ENCODE data around the gene TMEM63A. TPM values are rescaled to one million over a fixed set of nuclear protein-coding genes. Genes with fewer than 3 reads are reported as not detected.

The TMEM63A gene
- total and polyA plus RNA-seq, 2 of the 13 experiments (the other 11 are each of a cell fraction or from before 2014, with no cell fraction given), result 23.9 to 53.3 TPM

DNA sequence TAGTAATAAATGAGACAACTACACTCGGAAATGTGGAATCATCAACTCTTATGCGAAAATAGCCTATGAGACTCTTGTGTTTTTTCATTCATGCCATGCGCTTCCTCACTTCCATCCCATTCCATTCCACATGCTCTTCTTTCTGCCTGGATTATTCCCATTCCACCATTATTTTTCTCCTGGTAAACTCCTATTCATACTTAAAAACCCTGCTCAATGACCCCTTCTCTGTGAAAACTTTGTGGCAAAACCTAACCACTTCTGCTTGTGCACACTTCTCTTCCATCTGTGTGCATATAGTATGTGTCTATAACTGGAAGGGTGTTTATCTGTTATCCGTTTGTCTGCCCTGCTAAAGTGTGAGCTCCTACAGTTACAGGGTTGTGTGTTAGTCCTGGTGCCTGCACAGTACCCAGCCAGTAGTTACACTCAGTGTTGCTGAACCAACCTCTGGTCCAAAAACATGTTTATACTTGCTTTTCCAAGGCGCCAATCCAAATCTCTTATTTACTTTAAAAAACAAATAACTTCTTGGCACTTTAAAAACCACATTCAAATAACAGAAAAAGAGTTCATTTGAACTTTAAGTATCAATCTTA lies 61.6 kb downstream of the TMEM63A start (continued):
- TF ChIP-seq, protein P1, sequence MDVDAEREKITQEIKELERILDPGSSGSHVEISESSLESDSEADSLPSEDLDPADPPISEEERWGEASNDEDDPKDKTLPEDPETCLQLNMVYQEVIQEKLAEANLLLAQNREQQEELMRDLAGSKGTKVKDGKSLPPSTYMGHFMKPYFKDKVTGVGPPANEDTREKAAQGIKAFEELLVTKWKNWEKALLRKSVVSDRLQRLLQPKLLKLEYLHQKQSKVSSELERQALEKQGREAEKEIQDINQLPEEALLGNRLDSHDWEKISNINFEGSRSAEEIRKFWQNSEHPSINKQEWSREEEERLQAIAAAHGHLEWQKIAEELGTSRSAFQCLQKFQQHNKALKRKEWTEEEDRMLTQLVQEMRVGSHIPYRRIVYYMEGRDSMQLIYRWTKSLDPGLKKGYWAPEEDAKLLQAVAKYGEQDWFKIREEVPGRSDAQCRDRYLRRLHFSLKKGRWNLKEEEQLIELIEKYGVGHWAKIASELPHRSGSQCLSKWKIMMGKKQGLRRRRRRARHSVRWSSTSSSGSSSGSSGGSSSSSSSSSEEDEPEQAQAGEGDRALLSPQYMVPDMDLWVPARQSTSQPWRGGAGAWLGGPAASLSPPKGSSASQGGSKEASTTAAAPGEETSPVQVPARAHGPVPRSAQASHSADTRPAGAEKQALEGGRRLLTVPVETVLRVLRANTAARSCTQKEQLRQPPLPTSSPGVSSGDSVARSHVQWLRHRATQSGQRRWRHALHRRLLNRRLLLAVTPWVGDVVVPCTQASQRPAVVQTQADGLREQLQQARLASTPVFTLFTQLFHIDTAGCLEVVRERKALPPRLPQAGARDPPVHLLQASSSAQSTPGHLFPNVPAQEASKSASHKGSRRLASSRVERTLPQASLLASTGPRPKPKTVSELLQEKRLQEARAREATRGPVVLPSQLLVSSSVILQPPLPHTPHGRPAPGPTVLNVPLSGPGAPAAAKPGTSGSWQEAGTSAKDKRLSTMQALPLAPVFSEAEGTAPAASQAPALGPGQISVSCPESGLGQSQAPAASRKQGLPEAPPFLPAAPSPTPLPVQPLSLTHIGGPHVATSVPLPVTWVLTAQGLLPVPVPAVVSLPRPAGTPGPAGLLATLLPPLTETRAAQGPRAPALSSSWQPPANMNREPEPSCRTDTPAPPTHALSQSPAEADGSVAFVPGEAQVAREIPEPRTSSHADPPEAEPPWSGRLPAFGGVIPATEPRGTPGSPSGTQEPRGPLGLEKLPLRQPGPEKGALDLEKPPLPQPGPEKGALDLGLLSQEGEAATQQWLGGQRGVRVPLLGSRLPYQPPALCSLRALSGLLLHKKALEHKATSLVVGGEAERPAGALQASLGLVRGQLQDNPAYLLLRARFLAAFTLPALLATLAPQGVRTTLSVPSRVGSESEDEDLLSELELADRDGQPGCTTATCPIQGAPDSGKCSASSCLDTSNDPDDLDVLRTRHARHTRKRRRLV (CRISPR knock-in tag; IDR thresholded peaks at IDR 0.05), result no peak
- no peak for TF ChIP-seq DPF2 (CRISPR knock-in tag; IDR thresholded peaks at IDR 0.05; ENCODE audit: borderline replicate concordance, low read depth)
- no peak for TF ChIP-seq ZNF331 (CRISPR knock-in tag; IDR thresholded peaks at IDR 0.05)
- TF ChIP-seq MBNL3 (CRISPR knock-in tag; conservative IDR thresholded peaks at IDR 0.05), result no peak
- TF ChIP-seq FOXJ3 (CRISPR knock-in tag; IDR thresholded peaks at IDR 0.05; ENCODE audit: borderline replicate concordance), result no peak
- TF ChIP-seq PHB2 (IDR thresholded peaks at IDR 0.05; ENCODE audit: partially characterized antibody), result no peak
- TF ChIP-seq, protein P2, sequence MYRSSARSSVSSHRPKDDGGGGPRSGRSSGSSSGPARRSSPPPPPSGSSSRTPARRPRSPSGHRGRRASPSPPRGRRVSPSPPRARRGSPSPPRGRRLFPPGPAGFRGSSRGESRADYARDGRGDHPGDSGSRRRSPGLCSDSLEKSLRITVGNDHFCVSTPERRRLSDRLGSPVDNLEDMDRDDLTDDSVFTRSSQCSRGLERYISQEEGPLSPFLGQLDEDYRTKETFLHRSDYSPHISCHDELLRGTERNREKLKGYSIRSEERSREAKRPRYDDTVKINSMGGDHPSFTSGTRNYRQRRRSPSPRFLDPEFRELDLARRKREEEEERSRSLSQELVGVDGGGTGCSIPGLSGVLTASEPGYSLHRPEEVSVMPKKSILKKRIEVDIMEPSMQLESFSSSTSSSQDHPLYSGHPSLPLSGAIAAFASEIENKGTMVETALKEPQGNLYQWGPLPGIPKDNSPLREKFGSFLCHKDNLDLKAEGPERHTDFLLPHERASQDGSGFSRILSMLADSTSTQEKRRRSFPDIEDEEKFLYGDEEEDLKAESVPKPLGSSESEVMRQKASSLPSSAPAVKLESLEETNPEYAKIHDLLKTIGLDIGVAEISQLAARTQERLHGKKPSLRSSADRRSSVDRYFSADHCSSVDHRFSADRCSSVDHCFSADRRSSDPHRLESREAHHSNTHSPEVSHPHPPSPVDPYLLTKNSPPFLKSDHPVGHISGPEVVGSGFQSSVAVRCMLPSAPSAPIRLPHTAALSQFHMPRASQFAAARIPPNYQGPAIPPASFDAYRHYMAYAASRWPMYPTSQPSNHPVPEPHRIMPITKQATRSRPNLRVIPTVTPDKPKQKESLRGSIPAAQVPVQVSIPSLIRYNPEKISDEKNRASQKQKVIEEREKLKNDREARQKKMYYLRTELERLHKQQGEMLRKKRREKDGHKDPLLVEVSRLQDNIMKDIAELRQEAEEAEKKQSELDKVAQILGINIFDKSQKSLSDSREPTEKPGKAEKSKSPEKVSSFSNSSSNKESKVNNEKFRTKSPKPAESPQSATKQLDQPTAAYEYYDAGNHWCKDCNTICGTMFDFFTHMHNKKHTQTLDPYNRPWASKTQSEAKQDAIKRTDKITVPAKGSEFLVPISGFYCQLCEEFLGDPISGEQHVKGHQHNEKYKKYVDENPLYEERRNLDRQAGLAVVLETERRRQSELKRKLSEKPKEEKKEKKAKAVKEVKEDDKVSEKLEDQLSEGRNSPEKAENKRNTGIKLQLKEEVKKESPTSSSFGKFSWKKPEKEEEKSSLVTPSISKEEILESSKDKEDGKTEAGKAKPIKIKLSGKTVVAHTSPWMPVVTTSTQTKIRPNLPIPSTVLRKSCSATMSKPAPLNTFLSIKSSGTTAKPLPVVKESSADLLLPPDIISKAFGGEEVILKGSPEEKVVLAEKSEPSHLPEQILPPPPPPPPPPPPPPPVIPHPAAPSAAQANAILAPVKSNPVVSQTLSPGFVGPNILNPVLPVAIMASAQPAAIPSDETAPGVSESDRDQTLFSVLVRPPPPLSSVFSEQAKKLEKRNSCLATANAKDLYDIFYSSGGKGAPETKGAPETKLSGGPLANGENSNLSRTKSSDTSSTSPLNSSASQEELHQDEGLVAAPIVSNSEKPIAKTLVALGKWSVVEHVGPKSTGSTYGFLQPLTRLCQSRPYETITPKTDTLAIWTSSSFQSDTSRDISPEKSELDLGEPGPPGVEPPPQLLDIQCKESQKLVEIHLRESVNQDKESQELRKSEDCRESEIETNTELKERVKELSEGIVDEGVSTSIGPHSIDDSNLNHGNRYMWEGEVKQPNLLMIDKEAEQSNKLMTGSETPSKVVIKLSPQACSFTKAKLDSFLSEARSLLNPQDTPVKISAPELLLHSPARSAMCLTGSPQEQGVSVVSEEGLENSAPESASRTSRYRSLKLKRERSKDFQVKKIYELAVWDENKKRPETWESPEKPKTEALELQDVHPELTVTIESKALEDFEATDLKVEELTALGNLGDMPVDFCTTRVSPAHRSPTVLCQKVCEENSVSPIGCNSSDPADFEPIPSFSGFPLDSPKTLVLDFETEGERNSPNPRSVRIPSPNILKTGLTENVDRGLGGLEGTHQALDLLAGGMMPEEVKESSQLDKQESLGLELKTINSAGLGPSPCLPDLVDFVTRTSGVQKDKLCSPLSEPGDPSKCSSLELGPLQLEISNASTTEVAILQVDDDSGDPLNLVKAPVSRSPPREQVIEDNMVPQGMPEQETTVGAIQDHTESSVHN (CRISPR knock-in tag; IDR thresholded peaks at IDR 0.05), result no peak
- TF ChIP-seq, protein P3, sequence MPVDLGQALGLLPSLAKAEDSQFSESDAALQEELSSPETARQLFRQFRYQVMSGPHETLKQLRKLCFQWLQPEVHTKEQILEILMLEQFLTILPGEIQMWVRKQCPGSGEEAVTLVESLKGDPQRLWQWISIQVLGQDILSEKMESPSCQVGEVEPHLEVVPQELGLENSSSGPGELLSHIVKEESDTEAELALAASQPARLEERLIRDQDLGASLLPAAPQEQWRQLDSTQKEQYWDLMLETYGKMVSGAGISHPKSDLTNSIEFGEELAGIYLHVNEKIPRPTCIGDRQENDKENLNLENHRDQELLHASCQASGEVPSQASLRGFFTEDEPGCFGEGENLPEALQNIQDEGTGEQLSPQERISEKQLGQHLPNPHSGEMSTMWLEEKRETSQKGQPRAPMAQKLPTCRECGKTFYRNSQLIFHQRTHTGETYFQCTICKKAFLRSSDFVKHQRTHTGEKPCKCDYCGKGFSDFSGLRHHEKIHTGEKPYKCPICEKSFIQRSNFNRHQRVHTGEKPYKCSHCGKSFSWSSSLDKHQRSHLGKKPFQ (CRISPR knock-in tag; IDR thresholded peaks at IDR 0.05; ENCODE audit: insufficient replicate concordance), result peak; percentile 74
- no peak for TF ChIP-seq FOXM1 (CRISPR knock-in tag; IDR thresholded peaks at IDR 0.05)
- TF ChIP-seq, protein P4, sequence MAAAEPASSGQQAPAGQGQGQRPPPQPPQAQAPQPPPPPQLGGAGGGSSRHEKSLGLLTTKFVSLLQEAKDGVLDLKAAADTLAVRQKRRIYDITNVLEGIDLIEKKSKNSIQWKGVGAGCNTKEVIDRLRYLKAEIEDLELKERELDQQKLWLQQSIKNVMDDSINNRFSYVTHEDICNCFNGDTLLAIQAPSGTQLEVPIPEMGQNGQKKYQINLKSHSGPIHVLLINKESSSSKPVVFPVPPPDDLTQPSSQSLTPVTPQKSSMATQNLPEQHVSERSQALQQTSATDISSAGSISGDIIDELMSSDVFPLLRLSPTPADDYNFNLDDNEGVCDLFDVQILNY (CRISPR knock-in tag; conservative IDR thresholded peaks at IDR 0.05), result no peak

Data from HepG2 (cell line).